ENCODE data around the gene EML4.

The EML4 gene

DNA sequence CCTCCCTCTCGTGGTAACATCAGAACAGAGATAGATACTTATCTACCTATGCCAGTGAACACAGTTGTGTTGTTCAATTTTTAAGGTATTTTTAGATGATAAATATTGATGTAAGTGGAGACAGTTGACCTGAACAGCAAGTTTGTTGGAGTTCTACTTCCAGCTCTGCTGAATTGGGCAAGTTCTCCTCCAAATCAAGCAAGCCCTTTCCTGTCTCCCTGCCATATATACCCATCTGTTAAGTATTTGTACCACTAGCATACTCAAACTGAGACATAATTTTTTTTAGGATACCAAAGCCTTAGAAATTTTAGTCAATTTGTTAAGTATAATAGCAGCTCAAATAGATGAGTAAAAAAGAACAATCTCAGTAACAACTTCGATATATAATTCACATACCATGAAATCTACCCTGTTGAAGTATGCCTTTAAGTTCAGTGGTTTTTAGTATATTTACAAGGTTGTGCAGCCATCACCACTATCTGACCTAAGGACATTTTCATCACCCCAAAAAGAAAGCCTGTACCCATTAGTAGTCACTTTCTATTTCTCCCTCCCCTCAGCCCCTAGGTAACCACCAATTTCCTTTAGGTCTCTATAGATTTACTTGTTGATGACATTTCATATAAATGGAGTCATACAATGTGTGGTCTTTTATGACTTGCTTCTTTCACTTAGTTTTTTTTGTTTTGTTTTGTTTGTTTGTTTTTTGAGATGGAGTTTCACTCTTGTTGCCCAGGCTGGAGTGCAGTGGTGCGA lies 130.0 kb downstream of the EML4 start:
- in situ Hi-C loops (cut with MboI; ENCODE audit: low sequenced_read_pairs) = no loop called here

DNA sequence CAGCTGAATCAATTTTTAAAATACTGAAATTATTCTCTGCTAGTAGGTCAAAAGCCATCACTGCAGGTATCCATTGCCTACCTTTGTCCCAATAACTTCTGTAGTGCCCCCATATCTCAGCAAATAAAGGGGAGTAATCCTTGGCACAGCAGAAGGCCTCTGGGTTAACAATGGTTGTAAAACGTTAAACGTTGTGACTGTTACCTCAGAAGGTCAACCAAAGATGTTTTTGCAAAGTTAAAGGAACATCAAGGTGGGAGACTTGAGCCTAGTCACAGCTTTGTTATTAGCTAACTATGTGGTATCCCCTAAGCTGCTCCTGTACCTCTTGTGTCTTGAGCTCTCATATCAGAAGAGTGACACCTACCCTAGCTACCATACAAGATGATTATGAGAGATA lies 131.4 kb downstream of the EML4 start:
- in situ Hi-C loops (cut with MboI; ENCODE audit: low sequenced_read_pairs) = no loop called here

DNA sequence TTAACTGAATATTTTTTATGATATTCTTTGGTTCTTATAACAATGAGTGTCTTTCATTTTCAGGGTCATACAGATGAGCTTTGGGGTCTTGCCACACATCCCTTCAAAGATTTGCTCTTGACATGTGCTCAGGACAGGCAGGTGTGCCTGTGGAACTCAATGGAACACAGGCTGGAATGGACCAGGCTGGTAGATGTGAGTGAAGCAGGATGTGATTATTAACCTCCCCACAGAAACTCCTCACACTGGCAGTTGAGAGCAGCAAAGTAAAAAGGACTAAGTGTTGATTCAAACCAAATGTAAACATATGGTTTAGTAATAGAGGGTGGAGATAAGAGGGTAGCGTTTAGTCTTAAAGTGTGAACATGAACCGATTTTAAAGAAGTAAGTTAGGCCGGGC lies 134.1 kb downstream of the EML4 start:
- in situ Hi-C loops (cut with MboI; ENCODE audit: low sequenced_read_pairs) = no loop called here

DNA sequence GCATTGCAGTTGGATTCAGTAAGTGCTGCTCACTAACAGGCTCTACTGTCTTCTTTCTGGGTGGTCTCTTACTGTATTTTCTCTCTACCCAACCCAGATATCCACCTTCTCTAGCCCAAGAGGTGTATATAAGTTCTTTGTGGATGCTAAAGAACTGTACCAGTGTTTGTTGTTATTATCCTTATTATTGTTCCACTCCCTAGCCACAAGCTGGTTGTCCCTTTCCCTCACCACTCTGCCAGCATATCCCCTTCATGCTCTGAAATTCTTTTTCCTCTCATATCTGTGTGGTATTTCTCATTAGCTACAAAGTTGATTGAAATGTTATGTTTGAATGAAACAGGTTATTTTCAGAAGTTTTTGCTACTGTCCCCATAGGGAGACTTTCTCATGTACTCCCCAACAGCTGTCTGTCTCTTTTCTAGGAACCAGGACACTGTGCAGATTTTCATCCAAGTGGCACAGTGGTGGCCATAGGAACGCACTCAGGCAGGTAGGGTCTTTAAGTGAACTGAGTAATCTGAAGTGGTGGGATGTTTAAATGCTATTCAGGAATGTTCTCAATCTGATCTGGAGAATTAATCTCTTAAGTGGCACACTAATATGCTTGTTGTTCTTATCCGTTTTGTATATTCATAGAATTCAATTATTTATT lies 135.0 kb downstream of the EML4 start:
- in situ Hi-C loops (cut with MboI; ENCODE audit: low sequenced_read_pairs) = no loop called here

DNA sequence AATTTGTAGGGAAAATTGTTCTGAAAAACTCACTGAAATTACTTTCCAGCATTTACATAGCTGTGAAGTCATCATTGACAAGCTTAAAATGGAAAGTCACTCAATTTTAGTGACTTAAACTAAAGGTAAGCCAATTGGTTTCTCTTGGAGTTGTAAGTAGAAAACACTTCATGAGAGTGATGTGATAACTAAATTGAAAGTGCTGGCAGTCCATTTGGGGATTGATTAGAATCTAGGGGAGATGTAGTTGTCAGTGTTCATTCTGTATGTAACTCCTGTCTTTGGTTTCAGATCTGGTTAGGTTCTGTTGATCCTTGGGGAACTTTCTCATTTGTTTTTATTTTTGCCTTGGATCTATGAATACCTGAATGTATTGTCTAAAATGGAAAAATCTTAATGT lies 138.0 kb downstream of the EML4 start:
- in situ Hi-C loops (cut with MboI; ENCODE audit: low sequenced_read_pairs) = no loop called here

DNA sequence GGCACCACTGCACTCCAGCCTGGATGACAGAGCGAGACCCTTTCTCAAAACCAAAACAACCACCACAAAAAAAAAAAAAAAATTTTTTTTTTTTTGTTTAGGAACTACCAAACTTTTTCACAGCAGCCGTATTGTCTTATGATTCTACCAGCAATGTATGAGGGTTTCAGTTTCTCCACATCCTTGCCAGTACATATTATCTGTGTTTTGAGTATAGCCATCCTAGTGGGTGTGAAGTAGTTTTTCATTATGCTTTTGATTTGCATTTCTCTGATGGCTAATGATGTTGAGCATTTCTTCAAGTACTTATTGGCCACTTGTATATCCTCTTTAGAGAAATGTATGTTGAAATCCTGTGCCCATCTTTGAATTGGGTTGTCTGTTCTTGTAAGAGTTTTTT lies 140.2 kb downstream of the EML4 start:
- in situ Hi-C loops (cut with MboI; ENCODE audit: low sequenced_read_pairs) = no loop called here

DNA sequence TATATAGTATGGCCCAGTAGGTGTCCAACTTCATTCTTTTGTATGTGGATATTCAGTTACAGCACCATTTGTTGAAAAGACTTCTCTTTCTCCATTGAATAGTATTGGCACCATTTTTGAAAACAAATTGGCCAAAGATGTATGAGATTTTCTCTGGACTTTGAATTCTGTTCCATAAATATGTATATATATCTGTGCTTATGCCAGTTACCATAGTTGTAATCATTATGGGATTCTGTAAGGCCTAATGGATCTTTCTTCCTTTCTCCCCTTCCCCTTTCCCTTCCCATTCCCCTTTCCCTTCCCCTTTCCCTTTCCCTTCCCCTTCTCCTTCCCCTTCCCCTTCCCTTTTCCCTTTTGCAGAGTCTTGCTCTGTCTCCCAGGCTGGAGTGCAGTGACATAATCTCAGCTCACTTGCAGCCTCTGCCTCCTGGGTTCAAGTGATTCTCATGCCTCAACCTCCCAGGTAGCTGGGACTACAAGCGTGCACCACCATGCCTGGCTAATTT lies 140.9 kb downstream of the EML4 start:
- in situ Hi-C loops (cut with MboI; ENCODE audit: low sequenced_read_pairs) = no loop called here

DNA sequence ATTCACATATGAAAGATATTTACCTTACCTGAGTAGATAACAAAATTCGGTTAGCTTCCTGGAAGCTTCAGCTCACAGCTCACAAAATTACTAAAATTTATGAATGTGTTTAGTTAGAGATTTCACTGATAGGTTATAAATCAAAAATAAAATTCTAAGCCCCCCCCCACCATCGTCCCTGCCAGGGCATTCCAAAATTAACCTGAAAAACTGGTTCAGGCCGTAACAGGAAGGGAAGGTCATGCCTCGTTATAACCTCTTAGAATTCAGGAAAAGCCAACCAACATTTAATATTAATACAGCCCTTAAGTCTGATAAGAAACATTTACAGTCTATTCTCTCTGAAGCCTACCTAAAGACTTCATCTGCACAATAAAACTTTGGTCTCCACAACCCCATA lies 143.0 kb downstream of the EML4 start:
- in situ Hi-C loops (cut with MboI; ENCODE audit: low sequenced_read_pairs) = no loop called here

DNA sequence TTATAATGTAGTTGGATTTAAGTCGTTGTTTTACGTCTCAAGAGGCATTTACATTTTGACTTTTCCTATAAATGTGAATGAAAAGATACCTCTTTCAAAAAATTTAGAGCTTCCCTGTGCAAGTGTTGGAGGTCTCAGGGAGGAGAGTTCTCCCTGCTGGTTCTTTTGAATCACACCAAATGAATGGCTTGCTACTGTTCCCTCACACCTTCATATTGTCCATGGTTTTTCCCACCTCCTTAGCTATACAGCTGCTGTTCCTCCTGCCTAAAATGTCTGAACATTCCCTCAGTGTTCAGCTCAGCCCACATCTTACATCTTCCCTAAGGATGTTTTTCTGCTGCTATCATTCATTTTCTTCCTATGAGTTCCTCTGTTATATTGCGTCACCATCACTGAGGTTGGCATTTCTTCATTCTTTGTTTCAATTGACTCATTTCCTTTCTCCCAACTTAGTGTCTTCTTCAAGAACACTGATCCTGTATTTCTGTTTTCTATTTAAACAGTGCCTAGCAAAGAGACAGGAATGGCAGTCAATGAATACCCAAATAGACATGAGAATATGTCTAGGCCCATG lies 145.8 kb downstream of the EML4 start:
- in situ Hi-C loops (cut with MboI; ENCODE audit: low sequenced_read_pairs) = no loop called here

DNA sequence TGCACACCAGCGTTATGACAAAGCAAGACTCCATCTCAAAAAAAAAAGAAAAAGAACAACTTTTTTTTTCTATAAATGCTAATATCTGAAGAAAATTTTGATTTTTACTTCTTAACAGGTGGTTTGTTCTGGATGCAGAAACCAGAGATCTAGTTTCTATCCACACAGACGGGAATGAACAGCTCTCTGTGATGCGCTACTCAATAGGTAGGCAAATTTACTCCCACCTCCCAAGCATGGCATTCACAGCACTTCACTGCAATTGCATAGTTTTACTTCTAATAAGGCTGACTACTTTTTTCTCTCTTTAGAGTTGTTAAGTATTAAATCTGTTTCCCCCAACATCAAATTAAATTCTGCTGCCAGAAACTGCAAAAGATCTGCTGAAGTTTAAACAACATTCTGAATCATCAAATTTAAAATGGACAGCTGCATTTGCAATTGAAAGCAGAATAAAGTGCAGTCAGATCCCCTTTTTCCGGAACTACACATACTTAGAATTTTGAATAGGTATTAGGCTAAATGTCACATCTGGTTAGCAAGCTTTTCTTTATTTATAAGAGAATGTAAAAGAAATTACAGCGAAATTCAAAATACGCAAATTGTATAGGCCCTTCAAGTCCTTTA lies 146.8 kb downstream of the EML4 start:
- in situ Hi-C loops (cut with MboI; ENCODE audit: low sequenced_read_pairs) = no loop called here

DNA sequence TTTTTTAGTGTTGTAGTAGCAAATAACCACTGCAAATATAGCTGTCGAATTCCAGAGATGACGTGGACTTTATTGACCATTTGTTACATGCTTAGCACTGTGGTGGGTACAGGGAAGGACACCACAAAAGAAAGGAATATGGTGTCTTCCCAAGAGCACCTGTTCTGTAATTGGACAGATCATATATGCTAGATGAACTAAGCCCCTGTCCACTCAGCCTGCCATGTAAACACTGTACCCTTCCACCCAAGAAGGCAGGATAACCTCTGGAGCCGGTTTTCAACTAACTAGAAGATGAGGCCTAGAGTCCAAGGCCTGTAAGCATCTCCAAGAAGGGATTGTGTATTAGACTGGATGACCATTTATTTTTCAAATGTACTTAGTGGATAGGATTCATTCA lies 147.8 kb downstream of the EML4 start:
- in situ Hi-C loops (cut with MboI; ENCODE audit: low sequenced_read_pairs) = no loop called here

DNA sequence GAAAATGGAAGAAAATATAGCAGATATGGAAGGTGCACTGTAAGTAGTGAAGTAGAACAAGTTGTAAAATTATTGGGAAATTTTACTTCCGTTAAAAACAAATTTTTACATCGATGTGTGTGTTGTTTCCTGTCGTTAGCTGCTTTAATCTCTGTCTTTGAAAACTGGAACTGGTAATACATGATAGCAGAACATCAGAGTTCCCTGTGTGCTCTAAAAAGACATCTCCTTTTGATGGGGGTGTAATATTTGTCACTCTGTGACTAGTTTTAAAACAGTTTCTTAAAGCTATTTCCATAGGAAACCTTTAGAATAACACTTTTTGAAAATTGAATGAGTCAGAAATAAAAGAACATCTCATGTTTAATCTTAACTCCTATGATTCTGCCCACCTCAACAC lies 148.3 kb downstream of the EML4 start:
- in situ Hi-C loops (cut with MboI; ENCODE audit: low sequenced_read_pairs) = no loop called here

DNA sequence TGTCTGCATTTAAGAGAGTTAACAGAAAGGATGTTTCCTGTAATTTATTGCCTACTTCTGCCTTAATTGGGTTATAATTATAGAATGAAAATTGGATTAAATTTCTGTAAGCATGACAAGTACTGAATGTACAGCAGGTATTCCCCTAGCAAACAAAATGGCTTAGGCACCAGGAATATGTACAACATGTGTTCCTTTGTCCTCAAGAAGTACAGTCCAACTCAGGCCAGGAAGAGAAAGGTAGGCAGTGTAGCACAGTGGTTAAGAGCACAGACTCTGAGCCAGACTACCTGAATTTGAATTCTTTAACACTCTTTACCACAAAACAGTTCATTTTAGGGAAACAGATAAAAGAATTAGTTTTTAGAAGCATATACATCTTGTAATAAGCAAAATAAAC lies 148.8 kb downstream of the EML4 start:
- in situ Hi-C loops (cut with MboI; ENCODE audit: low sequenced_read_pairs) = no loop called here

DNA sequence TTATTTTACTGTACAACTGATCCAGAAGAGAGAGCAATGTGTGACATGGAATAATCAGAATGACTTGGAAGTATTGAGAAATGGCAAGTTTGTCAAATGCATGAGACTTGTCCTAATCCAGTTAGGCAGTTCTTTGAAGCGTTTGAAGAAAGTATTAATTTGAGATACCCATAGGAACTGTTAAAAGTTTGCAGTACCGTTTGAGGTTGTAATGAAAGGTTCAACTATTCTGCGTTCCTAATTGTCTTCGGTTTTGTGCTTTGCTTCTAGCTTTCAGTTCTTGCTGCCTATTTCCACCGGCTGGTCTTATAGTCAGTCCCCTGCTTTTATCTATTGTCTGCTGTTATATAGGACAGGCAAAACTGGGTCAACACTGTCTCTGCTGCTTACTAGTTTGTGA lies 150.1 kb downstream of the EML4 start:
- in situ Hi-C loops (cut with MboI; ENCODE audit: low sequenced_read_pairs) = no loop called here

DNA sequence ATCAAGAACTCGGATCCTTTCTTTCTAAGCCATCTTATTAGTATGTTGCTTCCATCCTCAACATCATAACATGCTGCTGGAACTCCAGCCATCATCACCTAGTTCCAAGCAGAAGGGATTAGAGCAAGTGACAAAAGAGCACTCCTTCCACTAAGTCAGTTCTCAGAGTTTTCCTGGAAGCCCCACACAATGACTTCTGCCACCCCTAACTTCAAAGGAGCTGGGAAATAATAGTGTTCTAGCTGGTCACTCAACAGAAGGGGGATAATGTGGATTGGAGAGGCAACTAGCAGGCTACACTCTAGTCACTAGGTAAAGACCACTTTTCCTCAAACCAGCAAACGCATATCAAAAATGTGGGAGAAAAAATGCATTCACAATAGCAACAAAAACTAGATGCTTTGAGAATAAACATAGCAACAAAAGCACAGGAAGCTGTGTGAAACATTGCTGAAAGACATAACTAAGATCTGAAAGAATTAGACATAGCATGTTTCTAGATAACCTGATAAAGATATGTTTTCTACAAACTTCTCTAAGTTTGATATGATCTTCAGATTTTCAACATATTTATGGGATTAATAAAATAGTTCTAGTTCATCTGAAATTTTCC lies 152.4 kb downstream of the EML4 start:
- in situ Hi-C loops (cut with MboI; ENCODE audit: low sequenced_read_pairs) = no loop called here

DNA sequence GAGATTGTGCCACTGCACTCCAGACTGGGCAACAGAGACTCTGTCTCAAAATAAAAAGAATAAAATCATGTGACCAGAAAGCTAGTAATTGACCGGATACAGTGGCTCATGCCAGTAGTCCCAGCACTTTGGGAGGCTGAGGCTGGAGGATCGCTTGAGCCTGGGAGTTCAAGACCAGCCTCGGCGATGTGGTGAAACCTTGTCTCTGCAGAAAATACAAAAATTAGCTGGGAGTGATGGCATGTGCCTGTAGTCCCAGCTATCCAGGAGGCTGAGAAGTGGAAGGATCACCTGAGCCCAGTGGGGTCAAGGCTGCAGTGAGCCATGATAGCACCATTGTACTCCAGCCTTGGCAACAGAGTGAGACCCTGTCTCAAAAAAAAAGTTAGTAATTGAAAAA lies 155.1 kb downstream of the EML4 start:
- in situ Hi-C loops (cut with MboI; ENCODE audit: low sequenced_read_pairs) = no loop called here

DNA sequence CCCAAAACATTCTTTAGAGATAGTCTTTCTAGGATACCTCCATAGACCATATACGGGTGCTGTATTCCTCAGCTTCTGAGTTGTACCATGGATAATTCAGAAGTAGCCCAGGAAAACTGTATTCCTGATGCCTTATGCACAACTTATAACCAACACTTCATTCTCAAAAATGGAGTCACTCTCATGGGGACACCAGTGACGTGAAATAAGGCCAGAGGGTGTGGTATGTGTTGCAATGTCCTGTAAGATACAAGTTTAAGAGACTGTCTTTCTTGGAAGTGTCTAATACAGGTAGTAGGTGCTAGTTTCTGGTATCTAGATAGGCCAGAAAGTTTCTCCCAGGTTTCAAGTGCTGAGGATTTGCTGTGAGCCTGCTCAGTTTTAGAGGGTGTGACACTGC lies 155.8 kb downstream of the EML4 start:
- in situ Hi-C loops (cut with MboI; ENCODE audit: low sequenced_read_pairs) = no loop called here

DNA sequence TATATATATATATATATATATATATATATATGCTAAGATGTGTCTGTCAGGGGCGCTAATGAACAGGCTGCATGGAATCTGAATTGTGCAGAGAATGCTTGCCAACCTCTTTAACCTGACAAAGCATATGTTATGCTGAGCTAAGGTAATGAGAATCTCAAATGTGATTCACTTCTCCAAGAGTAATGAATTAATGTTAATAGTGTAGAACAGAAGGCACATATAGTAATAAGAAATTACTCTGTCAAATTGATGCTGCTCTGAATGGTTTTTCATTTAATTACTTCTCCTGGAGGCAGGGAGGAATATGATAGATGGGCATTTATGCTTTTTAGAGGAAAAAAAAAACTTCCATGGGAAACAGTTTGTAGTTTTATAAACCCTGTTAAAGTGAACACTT lies 156.5 kb downstream of the EML4 start:
- in situ Hi-C loops (cut with MboI; ENCODE audit: low sequenced_read_pairs) = no loop called here

DNA sequence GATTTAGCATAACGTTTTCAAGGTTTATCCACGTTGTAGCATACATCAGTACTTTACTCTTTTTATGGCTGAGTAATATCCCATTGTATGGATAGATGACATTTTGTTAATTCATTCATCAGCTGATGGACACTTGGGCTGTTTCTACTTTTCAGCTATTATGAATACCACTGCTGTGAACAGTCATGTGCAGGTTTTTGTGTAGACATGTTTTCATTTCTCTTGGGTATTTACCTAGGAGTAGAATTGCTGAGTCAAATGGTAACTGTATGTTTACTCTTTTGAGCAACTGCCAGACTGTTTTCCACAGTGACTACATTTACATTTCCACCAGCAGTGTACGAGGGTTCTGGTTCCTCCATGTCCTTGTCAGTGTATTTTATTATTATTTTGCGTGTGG lies 158.0 kb downstream of the EML4 start:
- in situ Hi-C loops (cut with MboI; ENCODE audit: low sequenced_read_pairs) = no loop called here

DNA sequence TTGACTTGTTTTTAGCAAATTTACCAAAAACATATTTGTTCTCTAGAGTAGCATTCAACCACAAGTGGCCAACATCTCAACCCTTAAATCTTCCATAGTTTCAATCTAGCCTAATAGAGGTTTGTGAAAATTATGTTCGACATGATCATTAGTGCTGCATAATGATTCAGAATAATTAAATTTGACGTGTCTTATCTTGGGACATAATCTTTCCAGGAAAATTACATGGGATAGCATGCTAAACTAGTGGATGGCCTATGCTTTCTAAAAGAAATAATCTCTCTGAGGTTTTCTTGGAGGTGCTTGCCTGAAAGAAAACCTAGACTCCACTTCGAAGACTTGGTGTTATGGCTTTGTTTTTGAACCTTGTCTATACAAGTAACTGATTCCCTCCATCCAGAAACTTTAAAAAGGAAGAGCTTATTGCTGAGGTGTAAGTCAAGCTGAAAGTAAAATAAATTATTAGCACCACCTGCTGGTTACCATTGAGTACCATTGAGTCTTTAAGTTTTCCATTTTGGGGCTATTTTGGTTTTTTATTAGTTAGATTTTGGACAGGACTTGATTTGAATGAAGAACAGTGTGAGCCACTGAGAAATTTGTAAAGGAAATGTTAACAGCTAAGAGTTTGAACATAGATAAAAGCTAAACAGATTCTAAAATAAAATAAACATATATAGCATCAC lies 159.1 kb downstream of the EML4 start:
- in situ Hi-C loops (cut with MboI; ENCODE audit: low sequenced_read_pairs) = no loop called here

DNA sequence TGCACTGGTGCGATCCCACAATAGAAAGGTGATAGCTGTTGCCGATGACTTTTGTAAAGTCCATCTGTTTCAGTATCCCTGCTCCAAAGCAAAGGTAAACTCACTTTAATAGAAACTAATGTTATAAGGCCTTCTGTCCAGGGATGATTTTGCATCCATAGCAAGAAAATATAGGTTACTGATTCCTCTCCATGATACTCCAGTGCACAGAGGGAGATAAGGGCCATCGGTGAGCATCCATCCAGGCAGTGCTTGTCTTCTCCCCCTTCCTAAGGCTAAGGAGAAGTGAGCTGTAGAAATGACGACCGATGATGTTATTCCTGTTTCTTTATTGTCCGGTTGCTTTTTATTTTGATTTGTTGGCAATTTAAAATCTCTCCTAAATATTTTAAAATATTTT lies 159.8 kb downstream of the EML4 start:
- in situ Hi-C loops (cut with MboI; ENCODE audit: low sequenced_read_pairs) = no loop called here
